C1 segment of cervical spinal cord (tissue), 14 donors: Measurements from ENCODE around the gene VPS13C.

Experiments
- DNase-seq, 14 donors: peaks; one replicate each; lab custom pipeline; 2025; lab: John Stamatoyannopoulos, UW

VPS13C gene

GRCh38 chr15:61818801-61819200, 241.4 kb downstream of the VPS13C start:
- no peak for DNase-seq

GRCh38 chr15:61816856-61817255, 243.4 kb downstream of the VPS13C start:
- DNase-seq: no peak

- DNase-seq: no peak
Observed at GRCh38 chr15:61815356-61816083, 244.7 kb downstream of the VPS13C start.

GRCh38 chr15:61812476-61812875, 247.8 kb downstream of the VPS13C start:
- no peak for DNase-seq

GRCh38 chr15:61811952-61812351, 248.3 kb downstream of the VPS13C start:
- DNase-seq: no peak

- DNase-seq: no peak
Observed at GRCh38 chr15:61809216-61809615, 251.0 kb downstream of the VPS13C start.

- no peak for DNase-seq
Observed at GRCh38 chr15:61807281-61807929, 252.8 kb downstream of the VPS13C start.
